ENCODE measurements around the gene FFAR3.
"Not testable (repeated sequence)": the region's sequence is repeated elsewhere in the genome, so short reads cannot be mapped to it uniquely, and the experiment has no call there.

FFAR3 gene

DNA sequence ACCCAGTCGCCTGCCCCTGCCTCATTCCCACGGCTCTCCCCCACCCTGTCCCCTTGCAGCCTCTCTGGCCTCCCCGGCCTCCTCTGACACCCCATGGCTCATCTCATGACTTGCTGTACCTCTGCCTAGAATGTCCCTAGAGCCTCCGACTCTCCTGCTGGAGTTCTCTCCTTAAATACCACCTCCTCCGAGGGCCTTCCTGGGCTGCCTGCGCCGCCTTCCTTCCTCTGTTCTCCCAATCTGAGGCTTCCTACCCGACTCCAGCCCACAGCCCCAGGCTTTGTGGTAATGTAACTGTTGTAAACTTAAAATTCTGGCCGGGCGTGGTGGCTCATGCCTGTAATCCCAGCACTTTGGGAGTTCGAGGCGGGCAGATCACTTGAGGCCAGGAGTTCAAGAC lies 40.3 kb downstream of the FFAR3 start:
- no peak for TF ChIP-seq CTCF (IDR thresholded peaks at IDR 0.05; ENCODE audit: unreplicated experiment in 3 of 3)
- Mint-ChIP-seq H3K27me3 (ENCODE audit: low read depth) (peaks cover 14% of the 10 kb centered on the region), H3K27ac (no peak overlapping the region), H3K36me3 (ENCODE audit: low read depth) (no peaks in the 10 kb centered on the region), H3K4me1 (no peaks in the 10 kb centered on the region), H3K4me3 (no peak overlapping the region), H3K9me3 (no peaks in the 10 kb centered on the region)

DNA sequence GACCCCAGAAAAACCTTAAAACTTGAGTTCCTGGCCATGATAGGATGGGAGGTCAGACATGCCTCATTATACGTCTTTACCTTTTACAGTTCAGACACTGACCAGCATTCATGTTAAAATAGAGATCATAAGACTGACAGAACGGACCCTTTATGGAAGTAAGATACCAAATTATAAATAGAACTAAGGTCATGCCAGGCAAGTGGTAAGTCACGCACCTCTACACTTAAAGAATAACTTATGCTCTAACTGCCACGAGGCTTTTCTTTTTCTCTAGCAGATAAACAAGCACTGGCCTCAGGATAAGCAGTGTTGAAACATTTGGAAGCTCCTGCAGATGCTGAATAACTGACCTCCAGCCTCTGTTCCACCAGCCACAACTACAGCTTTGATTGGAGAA lies 41.0 kb downstream of the FFAR3 start:
- peaks cover 14% of the 10 kb centered on the region for H3K27me3 Mint-ChIP-seq (ENCODE audit: low read depth)
- TF ChIP-seq CTCF (IDR thresholded peaks at IDR 0.05; ENCODE audit: unreplicated experiment in 3 of 3), result no peak
- H3K4me1 Mint-ChIP-seq, result no peaks in the 10 kb centered on the region
- no peaks in the 10 kb centered on the region for H3K36me3 Mint-ChIP-seq (ENCODE audit: low read depth)
- no peak overlapping the region for H3K27ac Mint-ChIP-seq
- no peak overlapping the region for H3K4me3 Mint-ChIP-seq
- no peaks in the 10 kb centered on the region for H3K9me3 Mint-ChIP-seq

- Mint-ChIP-seq H3K9me3 (no peaks in the 10 kb centered on the region), H3K4me3 (no peak overlapping the region), H3K27me3 (ENCODE audit: low read depth) (peaks cover 14% of the 10 kb centered on the region), H3K27ac (no peak overlapping the region), H3K36me3 (ENCODE audit: low read depth) (no peaks in the 10 kb centered on the region), H3K4me1 (no peaks in the 10 kb centered on the region)
- no peak for TF ChIP-seq CTCF (IDR thresholded peaks at IDR 0.05; ENCODE audit: unreplicated experiment in 3 of 3)
Observed at GRCh38 chr19:35399948-35400772, 41.9 kb downstream of the FFAR3 start.

GRCh38 chr19:35400773-35401100 lies 42.5 kb downstream of the FFAR3 start:
- no peak overlapping the region for H3K4me3 Mint-ChIP-seq
- peaks cover 14% of the 10 kb centered on the region for H3K27me3 Mint-ChIP-seq (ENCODE audit: low read depth)
- no peak for TF ChIP-seq CTCF (IDR thresholded peaks at IDR 0.05; ENCODE audit: unreplicated experiment in 3 of 3)
- H3K4me1 Mint-ChIP-seq, result no peaks in the 10 kb centered on the region
- no peaks in the 10 kb centered on the region for H3K36me3 Mint-ChIP-seq (ENCODE audit: low read depth)
- H3K27ac Mint-ChIP-seq, result no peak overlapping the region
- H3K9me3 Mint-ChIP-seq, result no peaks in the 10 kb centered on the region

- H3K36me3 Mint-ChIP-seq (ENCODE audit: low read depth); H3K9me3 Mint-ChIP-seq; H3K4me1 Mint-ChIP-seq; H3K4me3 Mint-ChIP-seq; H3K27ac Mint-ChIP-seq: not testable (repeated sequence)
- peaks cover 15% of the 10 kb centered on the region for H3K27me3 Mint-ChIP-seq (ENCODE audit: low read depth)
Observed at GRCh38 chr19:35401416-35401815, 43.2 kb downstream of the FFAR3 start.

DNA sequence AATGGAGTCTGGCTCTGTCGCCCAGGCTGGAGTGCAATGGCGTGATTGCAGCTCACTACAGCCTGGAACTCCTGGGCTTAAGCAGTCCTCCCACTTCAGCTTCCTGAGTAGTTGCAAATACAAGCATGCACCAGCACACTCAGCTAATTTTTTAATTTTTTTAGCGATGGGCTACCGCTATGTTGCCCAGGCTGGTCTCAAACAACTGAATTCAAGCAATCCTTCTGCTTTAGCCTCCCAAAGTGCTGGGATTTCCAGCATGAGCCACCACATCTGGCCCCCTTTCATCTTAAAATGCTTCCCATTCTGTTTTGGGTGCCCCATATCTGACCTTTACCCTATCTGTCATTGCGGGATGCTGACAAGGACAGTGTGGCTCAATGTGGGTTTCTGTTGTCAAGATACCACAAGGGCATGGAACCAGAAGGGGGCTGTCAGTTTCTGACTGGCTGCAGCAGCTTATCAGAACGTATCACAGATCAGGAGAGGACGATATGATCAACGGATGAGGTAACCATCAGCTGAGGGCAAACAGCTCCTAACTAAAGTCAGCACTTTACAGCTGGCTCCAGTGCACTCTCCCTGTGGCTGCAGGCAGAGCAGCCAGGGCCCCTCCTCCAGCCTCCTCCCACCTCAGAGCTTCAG lies 45.0 kb downstream of the FFAR3 start:
- H3K27me3 Mint-ChIP-seq (ENCODE audit: low read depth), result peaks cover 18% of the 10 kb centered on the region
- H3K27ac Mint-ChIP-seq, result no peak overlapping the region
- no peaks in the 10 kb centered on the region for H3K36me3 Mint-ChIP-seq (ENCODE audit: low read depth)
- H3K4me3 Mint-ChIP-seq, result no peak overlapping the region
- H3K4me1 Mint-ChIP-seq, result no peaks in the 10 kb centered on the region
- no peaks in the 10 kb centered on the region for H3K9me3 Mint-ChIP-seq
- no peak for TF ChIP-seq CTCF (IDR thresholded peaks at IDR 0.05; ENCODE audit: unreplicated experiment in 3 of 3)
